GM23338 (cell line): ENCODE measurements around the gene UBE2V1.

Experiments
- CREB1 ChIP-seq: fragments of 250-450 bp; sonication (Bioruptor Pico); IDR thresholded peaks from 2 replicates; pipeline ENCODE4 v1.5.0; 2020; ENCODE audit warnings: low read depth, mild to moderate bottlenecking, moderate library complexity
- EZH2 ChIP-seq: fragments of 200-600 bp; sonication (generic); IDR thresholded peaks from one replicate; pipeline ENCODE4 v1.8.0; 2017; ENCODE audit warnings: antibody characterized with exemption, mild to moderate bottlenecking, low read depth; ENCODE audit not compliant: unreplicated experiment
- EZH2phosphoT487 ChIP-seq: fragments of 200-600 bp; sonication (generic); IDR thresholded peaks from one replicate; pipeline ENCODE4 v1.8.1; 2018; ENCODE audit warnings: antibody characterized with exemption; ENCODE audit not compliant: unreplicated experiment
- POLR2AphosphoS5 ChIP-seq: IDR thresholded peaks from 2 replicates; pipeline ENCODE4 v1.6.1; 2016; ENCODE audit warnings: antibody characterized with exemption, low read depth
- STAT1 ChIP-seq: IDR thresholded peaks from one replicate; pipeline ENCODE4 v1.6.1; 2016; ENCODE audit warnings: antibody characterized with exemption; ENCODE audit not compliant: unreplicated experiment
- ZNF114 ChIP-seq: fragments of 250-450 bp; sonication (Bioruptor Pico); IDR thresholded peaks from 2 replicates; pipeline ENCODE4 v1.5.0; 2020; ENCODE audit warnings: mild to moderate bottlenecking, moderate library complexity
- ZNF331 ChIP-seq: fragments of 250-450 bp; sonication (Bioruptor Pico); IDR thresholded peaks from 2 replicates; pipeline ENCODE4 v1.5.0; 2020; ENCODE audit warnings: low read depth, mild to moderate bottlenecking, moderate library complexity
- TF ChIP-seq, protein P1 (sequence below), 2 experiments: fragments of 200-600 bp in 1 of 2; sonication (generic) in 1 of 2; conservative IDR thresholded peaks; 2 replicates each; pipeline versions ENCODE4 v1.5.1 to v1.6.1; 2016 to 2017; ENCODE audit warnings: antibody characterized with exemption in 2 of 2, low read depth in 2 of 2, mild to moderate bottlenecking in 2 of 2, moderate library complexity in 1 of 2
- TF ChIP-seq, protein P2 (sequence below): IDR thresholded peaks from one replicate; pipeline ENCODE4 v1.6.1; 2018; ENCODE audit warnings: antibody characterized with exemption; ENCODE audit not compliant: unreplicated experiment

DNA sequence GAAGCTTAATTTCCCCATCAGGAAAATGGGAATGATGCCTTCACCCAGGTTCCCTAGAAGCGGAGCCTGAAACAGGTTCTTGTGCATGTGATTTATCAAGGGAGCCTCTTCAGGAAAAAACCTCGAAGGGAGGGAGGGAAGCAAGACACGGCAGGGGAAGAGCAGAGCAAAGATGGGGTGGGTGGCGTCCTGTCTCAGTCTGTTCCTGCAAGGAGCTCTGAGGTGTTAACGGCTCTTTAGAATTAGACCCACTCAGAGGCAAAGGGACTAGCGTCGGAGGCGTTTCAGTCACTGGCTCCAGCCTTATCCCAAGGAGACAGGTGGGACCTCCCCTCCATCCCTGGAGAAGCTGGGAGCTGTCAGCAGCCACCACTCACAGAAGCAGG, 15.6 kb upstream of the UBE2V1 start:
- TF ChIP-seq EZH2phosphoT487, result no peak
- TF ChIP-seq, protein P1, sequence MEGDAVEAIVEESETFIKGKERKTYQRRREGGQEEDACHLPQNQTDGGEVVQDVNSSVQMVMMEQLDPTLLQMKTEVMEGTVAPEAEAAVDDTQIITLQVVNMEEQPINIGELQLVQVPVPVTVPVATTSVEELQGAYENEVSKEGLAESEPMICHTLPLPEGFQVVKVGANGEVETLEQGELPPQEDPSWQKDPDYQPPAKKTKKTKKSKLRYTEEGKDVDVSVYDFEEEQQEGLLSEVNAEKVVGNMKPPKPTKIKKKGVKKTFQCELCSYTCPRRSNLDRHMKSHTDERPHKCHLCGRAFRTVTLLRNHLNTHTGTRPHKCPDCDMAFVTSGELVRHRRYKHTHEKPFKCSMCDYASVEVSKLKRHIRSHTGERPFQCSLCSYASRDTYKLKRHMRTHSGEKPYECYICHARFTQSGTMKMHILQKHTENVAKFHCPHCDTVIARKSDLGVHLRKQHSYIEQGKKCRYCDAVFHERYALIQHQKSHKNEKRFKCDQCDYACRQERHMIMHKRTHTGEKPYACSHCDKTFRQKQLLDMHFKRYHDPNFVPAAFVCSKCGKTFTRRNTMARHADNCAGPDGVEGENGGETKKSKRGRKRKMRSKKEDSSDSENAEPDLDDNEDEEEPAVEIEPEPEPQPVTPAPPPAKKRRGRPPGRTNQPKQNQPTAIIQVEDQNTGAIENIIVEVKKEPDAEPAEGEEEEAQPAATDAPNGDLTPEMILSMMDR (conservative IDR thresholded peaks at IDR 0.05; ENCODE audit: low read depth in 2 of 2), result no peak
- TF ChIP-seq ZNF114, result no peak
- TF ChIP-seq CREB1 (CRISPR knock-in tag), result no peak
- no peak for TF ChIP-seq STAT1
- no peak for TF ChIP-seq EZH2
- TF ChIP-seq, protein P2, sequence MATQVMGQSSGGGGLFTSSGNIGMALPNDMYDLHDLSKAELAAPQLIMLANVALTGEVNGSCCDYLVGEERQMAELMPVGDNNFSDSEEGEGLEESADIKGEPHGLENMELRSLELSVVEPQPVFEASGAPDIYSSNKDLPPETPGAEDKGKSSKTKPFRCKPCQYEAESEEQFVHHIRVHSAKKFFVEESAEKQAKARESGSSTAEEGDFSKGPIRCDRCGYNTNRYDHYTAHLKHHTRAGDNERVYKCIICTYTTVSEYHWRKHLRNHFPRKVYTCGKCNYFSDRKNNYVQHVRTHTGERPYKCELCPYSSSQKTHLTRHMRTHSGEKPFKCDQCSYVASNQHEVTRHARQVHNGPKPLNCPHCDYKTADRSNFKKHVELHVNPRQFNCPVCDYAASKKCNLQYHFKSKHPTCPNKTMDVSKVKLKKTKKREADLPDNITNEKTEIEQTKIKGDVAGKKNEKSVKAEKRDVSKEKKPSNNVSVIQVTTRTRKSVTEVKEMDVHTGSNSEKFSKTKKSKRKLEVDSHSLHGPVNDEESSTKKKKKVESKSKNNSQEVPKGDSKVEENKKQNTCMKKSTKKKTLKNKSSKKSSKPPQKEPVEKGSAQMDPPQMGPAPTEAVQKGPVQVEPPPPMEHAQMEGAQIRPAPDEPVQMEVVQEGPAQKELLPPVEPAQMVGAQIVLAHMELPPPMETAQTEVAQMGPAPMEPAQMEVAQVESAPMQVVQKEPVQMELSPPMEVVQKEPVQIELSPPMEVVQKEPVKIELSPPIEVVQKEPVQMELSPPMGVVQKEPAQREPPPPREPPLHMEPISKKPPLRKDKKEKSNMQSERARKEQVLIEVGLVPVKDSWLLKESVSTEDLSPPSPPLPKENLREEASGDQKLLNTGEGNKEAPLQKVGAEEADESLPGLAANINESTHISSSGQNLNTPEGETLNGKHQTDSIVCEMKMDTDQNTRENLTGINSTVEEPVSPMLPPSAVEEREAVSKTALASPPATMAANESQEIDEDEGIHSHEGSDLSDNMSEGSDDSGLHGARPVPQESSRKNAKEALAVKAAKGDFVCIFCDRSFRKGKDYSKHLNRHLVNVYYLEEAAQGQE, result no peak
- no peak for TF ChIP-seq ZNF331 (CRISPR knock-in tag)
- no peak for TF ChIP-seq POLR2AphosphoS5
